K562 (cell line): Measurements from ENCODE around the gene POLR3GL. TPM values are rescaled to one million over a fixed set of nuclear protein-coding genes. Genes with fewer than 3 reads are reported as not detected.

Source experiments
- CBFA2T3 ChIP-seq: fragments of 450-650 bp; IDR thresholded peaks from 2 replicates; pipeline ENCODE4 v1.6.1; 2017
- CCAR2 ChIP-seq: fragments of 200-400 bp; formaldehyde crosslinking; IDR thresholded peaks from 2 replicates; pipeline ENCODE4 v1.6.1; 2017; ENCODE audit warnings: mild to moderate bottlenecking, low read depth, low read length
- CCNT2 ChIP-seq: IDR thresholded peaks from 2 replicates; pipeline ENCODE4 v1.6.1; 2011; ENCODE audit warnings: borderline replicate concordance, low read depth, mild to moderate bottlenecking, moderate library complexity, mixed read lengths, low read length; ENCODE audit not compliant: insufficient read length; ENCODE audit errors: extremely low read depth
- CXXC5 ChIP-seq: fragments of 250-450 bp; sonication (Bioruptor Pico); IDR thresholded peaks from 2 replicates; pipeline ENCODE4 v1.8.0; 2022; ENCODE audit warnings: inconsistent platforms, mild to moderate bottlenecking, moderate library complexity
- DDX20 ChIP-seq: fragments of 450-650 bp; IDR thresholded peaks from 2 replicates; pipeline ENCODE4 v1.6.1; 2016; ENCODE audit warnings: missing genetic modification characterization, low read depth, mild to moderate bottlenecking, missing compliant biosample characterization, moderate library complexity
- FOXK1 ChIP-seq: sonication (generic); formaldehyde crosslinking; IDR thresholded peaks from 2 replicates; pipeline ENCODE4 v1.8.0; 2022; ENCODE audit warnings: missing genetic modification reagents, mild to moderate bottlenecking, borderline replicate concordance
- HOXB6 ChIP-seq: fragments of 250-450 bp; sonication (Bioruptor Pico); IDR thresholded peaks from 2 replicates; pipeline ENCODE4 v1.5.1; 2022; ENCODE audit warnings: mild to moderate bottlenecking, borderline replicate concordance
- KDM4B ChIP-seq, 2 experiments: fragments of 450-650 bp in 1 of 2; sonication (generic) in 1 of 2; IDR thresholded peaks; 2 replicates each; pipeline ENCODE4 v1.6.1; 2016 to 2017; ENCODE audit warnings: borderline replicate concordance in 2 of 2, antibody characterized with exemption in 1 of 2, low read depth in 1 of 2, mild to moderate bottlenecking in 1 of 2
- MAFG ChIP-seq: fragments of 450-650 bp; conservative IDR thresholded peaks from 2 replicates; pipeline ENCODE4 v1.6.1; 2016; ENCODE audit warnings: missing genetic modification characterization, missing compliant biosample characterization
- MYBL2 ChIP-seq, 2 experiments: fragments of 450-650 bp in 1 of 2; sonication (generic) in 1 of 2; formaldehyde crosslinking in 1 of 2; IDR thresholded peaks; 2 replicates each; pipeline versions ENCODE4 v1.6.1 to v1.8.1; 2017 to 2022; ENCODE audit warnings: borderline replicate concordance in 1 of 2, inconsistent platforms in 1 of 2, low read depth in 1 of 2, mild to moderate bottlenecking in 1 of 2, missing genetic modification reagents in 1 of 2, moderate library complexity in 1 of 2
- MYNN ChIP-seq, 2 experiments: sonication (generic); formaldehyde crosslinking in 1 of 2; IDR thresholded peaks; 2 replicates each; pipeline versions ENCODE4 v1.5.0 to v1.6.1; 2016 to 2020; ENCODE audit warnings: antibody characterized with exemption in 1 of 2, missing genetic modification reagents in 1 of 2
- PHB2 ChIP-seq: fragments of 450-650 bp; IDR thresholded peaks from 2 replicates; pipeline ENCODE4 v1.6.1; 2017; ENCODE audit warnings: low read depth
- POLR2B ChIP-seq: fragments of 450-650 bp; IDR thresholded peaks from 2 replicates; pipeline ENCODE4 v1.6.1; 2018; ENCODE audit warnings: low read depth; ENCODE audit not compliant: partially characterized antibody
- PPARD ChIP-seq: fragments of 250-450 bp; sonication (Bioruptor Pico); IDR thresholded peaks from 2 replicates; pipeline ENCODE4 v1.8.0; 2022; ENCODE audit warnings: inconsistent platforms, mild to moderate bottlenecking, moderate library complexity
- PRPF4 ChIP-seq: fragments of 200-400 bp; formaldehyde crosslinking; IDR thresholded peaks from one replicate; pipeline ENCODE4 v1.6.1; 2017; ENCODE audit warnings: low read length, low read depth, mild to moderate bottlenecking; ENCODE audit not compliant: insufficient read depth, poor library complexity, severe bottlenecking
- SMARCA5 ChIP-seq: fragments of 450-650 bp; IDR thresholded peaks from 2 replicates; pipeline ENCODE4 v1.6.1; 2016
- SP1 ChIP-seq: sonication (generic); formaldehyde crosslinking; IDR thresholded peaks from 2 replicates; pipeline ENCODE4 v1.8.1; 2022; ENCODE audit warnings: mild to moderate bottlenecking, missing genetic modification reagents
- ZBTB17 ChIP-seq: fragments of 450-650 bp; formaldehyde crosslinking; IDR thresholded peaks from 2 replicates; pipeline ENCODE4 v1.4.0; 2020; ENCODE audit warnings: mild to moderate bottlenecking
- ZNF316 ChIP-seq: fragments of 450-650 bp; IDR thresholded peaks from 2 replicates; pipeline ENCODE4 v1.6.1; 2016
- ZNF583 ChIP-seq: fragments of 250-450 bp; sonication (Bioruptor Pico); IDR thresholded peaks from 2 replicates; pipeline ENCODE4 v1.4.0; 2020
- ZNF764 ChIP-seq: fragments of 250-450 bp; sonication (Bioruptor Pico); IDR thresholded peaks from 2 replicates; pipeline ENCODE4 v1.4.0; 2020; ENCODE audit warnings: low read depth, mild to moderate bottlenecking, moderate library complexity
- polyA plus RNA-seq, 8 experiments: library from polyadenylated mRNA; depleted of rRNA in 4 of 8; stranded (reverse) in 5 of 8; unstranded in 3 of 8; fragments of >200 nt; fragmentation: Nextera tagmentation in 2 of 8; fragmentation: Illumina TruSeq in 1 of 8; extraction: Ambion mirVana in 2 of 8; extraction: Trizol in 1 of 8; gene quantifications; 2 replicates each; pipeline versions ENCODE4 v1.2.1 to v1.2.3, GENCODE V29; 2011 to 2014; ENCODE audit warnings: inconsistent platforms in 1 of 8, missing spikeins in 1 of 8
- total RNA-seq, 7 experiments: library from RNA; depleted of rRNA in 6 of 7; stranded (reverse); fragments of >200 nt in 6 of 7; fragmentation: Illumina TruSeq in 2 of 7; extraction: Trizol in 2 of 7; gene quantifications; 2 replicates each; pipeline versions ENCODE4 v1.2.1 to v1.2.3, GENCODE V29; 2011 to 2021; ENCODE audit warnings: low replicate concordance in 1 of 7
- TF ChIP-seq, protein P1 (sequence below), 2 experiments: fragments of 250-450 bp in 1 of 2; fragments of 450-650 bp in 1 of 2; sonication (Bioruptor Pico) in 1 of 2; IDR thresholded peaks; 2 replicates each; pipeline versions ENCODE4 v1.6.1 to v1.8.0; 2016 to 2021; ENCODE audit warnings: mild to moderate bottlenecking in 2 of 2, moderate library complexity in 2 of 2, missing compliant biosample characterization in 1 of 2, missing genetic modification characterization in 1 of 2
- TF ChIP-seq, protein P2 (sequence below): sonication (generic); formaldehyde crosslinking; IDR thresholded peaks from 2 replicates; pipeline ENCODE4 v1.9.0; 2022; ENCODE audit warnings: mild to moderate bottlenecking, missing genetic modification reagents
- TF ChIP-seq, protein P3 (sequence below): fragments of 250-450 bp; sonication (Bioruptor Pico); IDR thresholded peaks from 2 replicates; pipeline ENCODE4 v1.5.1; 2021; ENCODE audit warnings: mild to moderate bottlenecking

Gene POLR3GL
- total and polyA plus RNA-seq, 9 of the 15 experiments (the other 6 are each of a cell fraction or from before 2014, with no cell fraction given) = 14.6 to 48.4 (median 38.2) TPM

DNA sequence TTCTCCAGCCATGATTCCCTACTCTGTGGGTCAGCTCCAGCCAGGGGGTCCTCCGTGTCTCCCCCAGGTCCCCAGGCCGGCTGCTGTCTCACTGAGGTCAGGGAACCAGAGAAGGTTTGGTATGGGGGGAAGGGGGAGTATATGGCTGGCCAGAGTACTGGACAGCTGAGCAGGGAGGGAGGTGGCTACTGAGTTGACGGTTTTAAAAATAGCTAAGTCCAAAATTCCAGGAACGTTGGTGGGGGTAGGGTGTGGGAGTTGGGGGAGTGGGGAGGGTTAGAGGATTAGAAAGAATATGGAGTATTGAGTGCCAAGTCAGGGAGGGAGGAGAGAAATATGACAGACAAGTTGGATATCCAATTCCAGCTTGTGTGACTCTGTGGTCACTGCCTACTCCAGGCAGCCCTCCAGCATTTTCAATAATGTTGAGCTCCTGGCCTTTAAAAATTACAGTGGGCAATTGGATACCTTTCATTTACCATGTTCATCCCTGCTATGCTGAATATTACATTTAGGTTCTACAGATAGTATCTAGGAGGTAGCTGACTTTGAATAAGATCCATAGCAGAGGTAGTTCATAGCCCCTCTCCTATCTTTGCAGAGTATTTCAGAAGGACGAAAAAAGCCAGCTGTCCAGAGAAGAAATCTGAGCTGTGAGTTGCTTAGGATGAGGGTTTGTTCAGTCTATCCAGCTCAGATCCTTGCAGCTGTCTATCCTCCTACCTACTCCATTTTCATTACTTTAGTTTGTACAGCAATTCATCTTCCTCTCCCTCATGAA is 57.3 kb downstream of the POLR3GL start, which contains the start of gene HJV (continued):
- TF ChIP-seq, protein P1, sequence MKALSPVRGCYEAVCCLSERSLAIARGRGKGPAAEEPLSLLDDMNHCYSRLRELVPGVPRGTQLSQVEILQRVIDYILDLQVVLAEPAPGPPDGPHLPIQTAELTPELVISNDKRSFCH (CRISPR knock-in tag; IDR thresholded peaks at IDR 0.05) = no peak
- TF ChIP-seq, protein P1 (tag; IDR thresholded peaks at IDR 0.05) = no peak
- TF ChIP-seq PPARD (CRISPR knock-in tag) = no peak
- TF ChIP-seq, protein P2, sequence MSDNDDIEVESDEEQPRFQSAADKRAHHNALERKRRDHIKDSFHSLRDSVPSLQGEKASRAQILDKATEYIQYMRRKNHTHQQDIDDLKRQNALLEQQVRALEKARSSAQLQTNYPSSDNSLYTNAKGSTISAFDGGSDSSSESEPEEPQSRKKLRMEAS (CRISPR knock-in tag) = no peak
- no peak for TF ChIP-seq PHB2
- TF ChIP-seq KDM4B (IDR thresholded peaks at IDR 0.05; ENCODE audit: borderline replicate concordance in 2 of 2, low read depth in 1 of 2) = no peak
- TF ChIP-seq MAFG (tag) = no peak
- no peak for TF ChIP-seq ZNF583
- TF ChIP-seq CBFA2T3 = peak; percentile 48
- no peak for TF ChIP-seq HOXB6 (CRISPR knock-in tag)
- TF ChIP-seq SMARCA5 = peak; percentile 80; the same call in 1 of the 2 replicates
- 0 out of 2 replicates have a peak, but pooled peaks have one; percentile 54 for TF ChIP-seq MYBL2 (IDR thresholded peaks at IDR 0.05; ENCODE audit: low read depth)
- TF ChIP-seq MYBL2 (CRISPR knock-in tag; IDR thresholded peaks at IDR 0.05; ENCODE audit: borderline replicate concordance) = no peak
- no peak for TF ChIP-seq SP1 (CRISPR knock-in tag)
- no peak for TF ChIP-seq DDX20 (tag)
- peak; percentile 28; the same call in 1 of the 2 replicates for TF ChIP-seq CXXC5 (CRISPR knock-in tag)
- TF ChIP-seq FOXK1 = no peak
- no peak for TF ChIP-seq ZNF764 (CRISPR knock-in tag)
- no peak for TF ChIP-seq POLR2B
- no peak for TF ChIP-seq CCNT2
- no peak for TF ChIP-seq CCAR2
- TF ChIP-seq, protein P3, sequence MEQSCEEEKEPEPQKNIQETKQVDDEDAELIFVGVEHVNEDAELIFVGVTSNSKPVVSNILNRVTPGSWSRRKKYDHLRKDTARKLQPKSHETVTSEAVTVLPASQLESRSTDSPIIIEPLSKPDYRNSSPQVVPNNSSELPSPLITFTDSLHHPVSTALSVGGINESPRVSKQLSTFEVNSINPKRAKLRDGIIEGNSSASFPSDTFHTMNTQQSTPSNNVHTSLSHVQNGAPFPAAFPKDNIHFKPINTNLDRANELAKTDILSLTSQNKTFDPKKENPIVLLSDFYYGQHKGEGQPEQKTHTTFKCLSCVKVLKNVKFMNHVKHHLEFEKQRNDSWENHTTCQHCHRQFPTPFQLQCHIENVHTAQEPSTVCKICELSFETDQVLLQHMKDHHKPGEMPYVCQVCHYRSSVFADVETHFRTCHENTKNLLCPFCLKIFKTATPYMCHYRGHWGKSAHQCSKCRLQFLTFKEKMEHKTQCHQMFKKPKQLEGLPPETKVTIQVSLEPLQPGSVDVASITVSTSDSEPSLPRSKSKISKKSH (CRISPR knock-in tag) = no peak
- no peak for TF ChIP-seq PRPF4
- TF ChIP-seq ZNF316 = peak; percentile 35; the same call in 1 of the 2 replicates
- no peak for TF ChIP-seq ZBTB17
- no peak for TF ChIP-seq MYNN (IDR thresholded peaks at IDR 0.05)
- no peak for TF ChIP-seq MYNN (CRISPR knock-in tag; IDR thresholded peaks at IDR 0.05)
